SKM-1 (cell line): Measurements from ENCODE around the gene LHFPL4.
"Not testable (repeated sequence)": the region's sequence is repeated elsewhere in the genome, so short reads cannot be mapped to it uniquely, and the experiment has no call there.

Source experiments
- DNase-seq: peaks from one replicate; lab custom pipeline; 2025; ENCODE audit not compliant: unreplicated experiment; lab: John Stamatoyannopoulos, UW

The LHFPL4 gene

DNA sequence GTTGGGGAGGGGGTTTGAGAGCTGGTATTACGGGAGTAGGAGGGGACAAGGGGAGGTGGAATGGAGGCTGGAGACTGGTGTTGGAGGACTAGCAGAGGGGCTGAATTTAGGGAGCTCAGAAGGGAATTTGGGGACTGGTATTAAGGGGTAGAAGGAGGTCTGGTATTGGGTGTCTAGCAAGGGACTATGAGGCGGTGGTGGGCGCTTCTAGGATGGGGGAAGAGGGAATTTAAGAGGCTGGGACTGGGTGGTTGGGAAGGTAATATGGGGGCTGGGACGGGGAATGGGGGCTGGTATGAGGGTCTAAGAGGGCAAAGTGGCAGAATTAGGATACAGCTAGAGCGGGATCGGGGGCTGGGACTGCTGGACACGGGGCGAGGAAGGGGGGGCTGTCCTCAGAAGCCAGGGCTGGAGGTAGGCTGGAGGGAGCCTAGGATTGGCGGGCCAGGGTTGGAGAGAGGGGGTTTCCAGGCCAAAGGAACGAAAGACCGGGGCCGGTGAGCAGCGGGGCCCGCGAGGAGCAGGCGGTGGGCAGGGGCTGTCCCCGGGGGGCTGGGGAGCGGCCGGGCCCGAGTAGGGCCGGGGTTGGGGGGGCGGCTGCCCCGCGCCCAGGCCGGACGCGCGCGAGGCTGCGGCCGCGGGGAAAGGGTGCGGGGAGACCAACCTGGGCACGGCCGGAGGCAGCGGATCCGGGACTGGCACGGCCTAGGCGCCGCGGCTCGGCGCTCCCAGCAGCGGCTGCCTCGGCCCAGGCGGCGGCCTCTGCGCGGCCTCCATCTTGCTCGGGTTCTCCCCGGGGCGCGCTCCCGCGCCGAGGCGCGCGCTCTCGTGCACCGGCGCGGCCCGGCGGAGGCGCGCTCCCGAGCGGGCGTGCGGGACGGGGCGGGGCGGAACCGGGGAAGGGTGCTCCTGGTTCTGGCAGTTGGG is at the start of gene LHFPL4:
Gene LHFPL4 (minus strand): TSS at position 802 of the 927 bp plus-strand sequence. CDS start 1,143 bp downstream, outside the sequence.
- DNase-seq: no peak

DNA sequence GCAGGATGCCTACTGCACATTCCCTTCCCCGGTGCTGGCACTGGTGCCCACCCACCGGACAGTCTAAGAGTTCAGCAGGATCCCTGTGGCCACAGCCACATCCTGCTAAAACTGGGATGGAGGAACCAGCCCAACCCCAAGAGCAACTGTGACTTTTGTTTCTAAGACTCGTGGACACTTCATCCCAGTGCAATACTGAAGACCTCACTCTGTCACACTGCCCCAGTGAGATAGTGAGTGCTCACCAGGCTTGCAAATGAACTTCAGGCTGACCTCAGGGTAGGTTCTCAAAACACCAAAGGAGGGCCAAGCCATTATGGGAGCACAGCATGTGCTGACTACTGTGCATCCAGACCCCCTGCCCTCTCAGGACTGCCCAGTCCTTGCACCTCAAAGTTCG is 49.0 kb upstream of the LHFPL4 start:
- no peak for DNase-seq

DNA sequence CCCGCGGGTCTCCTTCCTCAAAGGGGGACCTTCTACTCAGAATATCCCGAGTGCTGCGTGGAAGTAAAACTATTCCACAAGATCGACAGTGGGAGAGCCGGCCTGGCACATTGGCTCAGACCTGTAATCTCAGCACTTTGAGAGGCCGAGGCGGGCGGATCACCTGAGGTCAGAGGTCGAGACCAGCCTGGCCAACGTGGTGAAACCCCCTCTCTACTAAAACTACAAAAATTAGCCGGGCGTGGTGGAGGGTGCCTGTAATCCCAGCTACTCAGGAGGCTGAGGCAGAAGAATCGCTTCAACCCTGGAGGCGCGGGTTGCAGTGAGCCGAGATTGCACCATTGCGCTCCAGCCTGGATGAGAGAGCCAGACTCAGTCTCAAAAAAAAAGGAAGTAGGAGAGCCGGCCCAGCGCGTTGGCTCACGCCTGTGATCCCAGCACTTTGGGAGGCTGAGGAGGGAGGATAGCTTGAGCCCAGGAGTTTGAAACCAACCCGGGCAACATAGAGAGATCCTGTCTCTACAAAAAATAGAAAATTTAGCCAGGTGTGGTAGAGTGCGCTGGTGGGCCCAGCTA is 47.5 kb upstream of the LHFPL4 start:
- DNase-seq: not testable (repeated sequence)

DNA sequence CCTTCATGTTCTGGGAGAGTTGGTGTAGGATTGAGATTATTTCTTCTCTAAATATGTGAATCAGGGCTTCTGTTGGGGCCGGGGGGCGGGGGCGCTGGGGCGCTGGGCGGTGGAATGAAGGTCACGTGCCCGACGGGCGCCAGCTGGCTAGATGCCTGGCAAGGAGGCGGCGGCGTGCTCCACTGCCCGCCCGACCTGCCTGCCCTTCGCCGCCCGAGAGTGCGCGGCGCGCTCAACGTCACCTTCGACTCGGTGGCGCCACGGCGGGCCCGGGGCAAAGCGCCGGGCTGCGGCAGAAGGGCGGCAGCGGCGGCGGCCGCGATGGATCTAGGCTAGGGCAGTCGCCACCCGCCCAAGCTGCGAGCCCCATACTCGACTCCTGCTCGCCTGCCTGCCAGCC is 47.0 kb upstream of the LHFPL4 start:
- DNase-seq: no peak

DNA sequence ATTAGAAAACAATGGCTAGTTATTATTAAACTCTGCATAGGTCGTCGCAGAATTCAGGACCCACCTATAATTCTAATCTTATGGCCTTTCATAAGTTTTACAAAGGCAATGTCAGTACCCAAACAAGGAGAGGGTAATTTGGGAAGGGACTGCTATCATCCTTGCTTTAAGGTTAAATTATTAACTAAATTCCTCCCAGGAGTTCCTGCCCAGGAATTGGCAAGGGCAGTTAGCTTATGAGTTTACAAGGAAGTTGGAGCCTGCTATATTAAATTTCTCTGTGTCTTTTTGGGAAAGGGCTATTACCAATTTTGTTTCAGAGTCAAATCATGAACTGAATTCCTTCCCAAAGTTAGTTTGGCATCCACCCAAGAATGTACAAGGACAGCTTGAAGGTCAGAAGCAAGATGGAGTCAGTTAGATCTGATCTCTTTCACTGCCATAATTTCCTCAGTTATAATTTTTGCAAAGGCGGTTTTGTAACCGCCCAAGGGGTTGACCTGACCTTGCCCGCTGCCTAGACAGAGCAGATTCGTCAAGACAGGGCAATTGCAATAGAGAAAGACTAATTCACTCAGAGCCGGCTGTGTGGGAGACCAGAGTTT is 45.3 kb upstream of the LHFPL4 start:
- no peak for DNase-seq

DNA sequence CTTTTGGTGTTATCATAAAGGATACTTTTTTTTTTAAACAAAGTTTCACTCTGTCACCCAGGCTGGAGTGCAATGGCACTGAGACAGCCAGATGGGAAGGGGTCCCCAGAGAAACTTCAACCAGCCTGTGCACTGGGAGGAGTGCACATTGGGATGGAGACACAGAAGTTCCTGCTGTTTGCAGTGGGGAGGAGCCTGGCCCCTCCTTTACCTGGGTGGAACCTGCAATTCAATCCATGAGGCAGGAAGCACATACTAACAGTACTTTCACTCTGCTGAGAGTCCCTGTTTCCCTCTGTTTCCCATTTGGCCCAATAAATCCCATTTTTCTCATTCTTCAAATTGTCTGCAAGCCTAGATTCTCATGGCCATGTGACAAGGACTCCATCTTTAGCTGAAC is 42.3 kb upstream of the LHFPL4 start:
- DNase-seq: no peak

DNA sequence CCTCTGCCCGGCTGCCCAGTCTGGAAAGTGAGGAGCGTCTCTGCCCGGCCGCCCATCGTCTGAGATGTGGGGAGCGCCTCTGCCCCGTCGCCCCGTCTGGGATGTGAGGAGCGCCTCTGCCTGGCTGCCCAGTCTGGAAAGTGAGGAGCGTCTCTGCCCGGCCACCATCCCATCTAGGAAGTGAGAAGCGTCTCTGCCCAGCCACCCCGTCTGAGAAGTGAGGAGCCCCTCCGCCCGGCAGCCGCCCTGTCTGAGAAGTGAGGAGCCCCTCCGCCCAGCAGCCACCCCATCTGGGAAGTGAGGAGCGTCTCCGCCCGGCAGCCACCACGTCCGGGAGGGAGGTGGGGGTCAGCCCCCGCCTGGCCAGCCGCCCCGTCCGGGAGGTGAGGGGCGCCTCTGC is 38.2 kb upstream of the LHFPL4 start:
- not testable (repeated sequence) for DNase-seq

DNA sequence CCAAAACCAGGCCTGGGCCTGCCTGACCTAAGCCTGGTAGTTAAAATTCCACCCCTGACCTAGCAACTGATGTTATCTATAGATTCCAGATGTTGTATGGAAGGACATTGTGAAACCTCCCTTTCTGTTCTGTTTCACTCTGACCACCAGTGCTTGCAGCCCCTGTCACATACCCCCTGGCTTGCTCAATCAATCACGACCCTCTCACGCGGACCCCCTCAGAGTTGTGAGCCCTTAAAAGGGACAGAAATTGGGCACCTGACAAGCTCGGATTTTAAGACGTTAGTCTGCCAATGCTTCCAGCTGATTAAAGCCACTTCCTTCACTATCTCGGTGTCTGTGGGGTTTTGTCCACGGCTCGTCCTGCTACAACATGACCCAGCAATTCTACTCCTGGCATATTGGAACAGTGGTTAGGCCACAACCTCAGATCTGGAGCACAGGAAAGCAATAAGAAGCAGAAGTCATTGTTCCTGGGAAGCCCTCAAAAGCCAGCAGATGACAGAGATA is 36.7 kb upstream of the LHFPL4 start:
- DNase-seq: peak; percentile 16

DNA sequence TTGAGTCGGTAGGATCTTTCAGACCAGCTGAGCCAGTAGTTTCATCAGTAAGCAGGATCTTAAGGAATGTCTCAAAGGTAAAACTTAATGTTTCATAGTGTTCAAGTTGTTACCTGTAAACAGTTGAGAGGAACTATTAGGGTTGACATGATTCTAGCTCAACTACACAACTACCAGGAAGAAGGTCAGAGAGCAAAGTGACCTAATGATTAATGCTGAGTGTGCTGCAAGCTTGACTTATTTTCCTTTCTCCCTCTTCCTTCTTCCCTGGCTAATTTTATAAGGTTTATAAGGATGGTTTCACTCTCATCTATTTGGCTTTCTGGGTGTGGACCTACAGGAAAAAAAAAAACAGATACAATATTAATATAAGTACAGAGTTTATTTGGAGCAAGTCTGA is 30.2 kb upstream of the LHFPL4 start:
- DNase-seq: no peak

DNA sequence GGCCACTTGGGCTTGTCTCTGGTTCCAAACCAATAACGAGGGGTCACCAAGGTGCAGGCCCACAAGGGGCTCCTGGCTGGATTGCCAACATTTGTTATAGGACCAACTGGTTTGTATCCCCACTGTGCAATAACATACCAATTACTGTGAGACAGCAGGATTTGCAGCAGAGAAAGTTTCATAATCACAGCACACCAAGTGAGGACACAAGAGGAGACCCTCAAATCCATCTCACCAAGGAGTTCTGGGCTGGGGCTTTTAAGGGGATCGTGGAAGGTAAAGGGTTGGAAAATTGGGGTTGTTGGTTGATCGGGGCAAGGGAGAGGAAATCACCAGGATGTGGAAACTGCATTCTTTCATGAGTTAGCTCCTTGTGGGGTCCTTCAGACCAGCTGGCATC is 29.7 kb upstream of the LHFPL4 start:
- DNase-seq: no peak

DNA sequence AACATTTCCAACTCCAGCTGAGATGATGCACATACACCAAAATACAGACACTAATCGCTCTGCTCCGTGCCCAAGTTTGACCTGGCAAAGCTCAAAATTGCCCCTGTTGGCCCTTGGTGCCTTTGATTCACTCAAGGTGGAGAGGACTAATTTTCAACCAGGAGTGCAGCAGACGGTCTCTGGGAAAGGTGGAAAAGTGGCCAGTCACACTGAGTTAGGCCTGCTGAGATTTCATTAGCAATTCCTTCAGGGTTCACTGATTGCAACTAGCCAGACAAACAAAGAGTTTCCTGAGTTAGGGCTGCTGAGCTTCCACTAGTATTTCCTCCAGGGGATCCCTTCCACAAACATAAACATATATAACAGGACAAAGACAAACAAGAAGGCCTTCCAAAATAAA is 28.7 kb upstream of the LHFPL4 start:
- DNase-seq: no peak

DNA sequence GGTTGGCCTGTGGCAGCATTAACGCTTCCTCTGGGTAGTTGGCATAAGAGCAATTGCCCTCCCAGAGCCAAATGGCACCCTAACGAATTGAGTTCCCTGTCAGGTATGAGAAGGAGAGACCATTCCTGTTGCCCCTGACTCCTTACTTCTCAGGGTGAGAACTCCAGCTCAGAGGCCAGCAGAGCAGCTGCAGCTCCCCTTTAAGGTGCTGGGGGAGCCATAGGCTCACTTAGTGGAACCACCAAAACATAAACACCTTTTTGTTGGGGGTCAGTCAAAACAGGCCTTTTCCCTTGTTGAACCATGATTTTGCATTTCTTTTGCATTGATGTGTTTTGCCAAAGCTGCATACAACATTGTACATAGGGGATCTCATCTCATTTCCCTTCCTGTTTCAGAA is 28.1 kb upstream of the LHFPL4 start:
- DNase-seq: no peak

DNA sequence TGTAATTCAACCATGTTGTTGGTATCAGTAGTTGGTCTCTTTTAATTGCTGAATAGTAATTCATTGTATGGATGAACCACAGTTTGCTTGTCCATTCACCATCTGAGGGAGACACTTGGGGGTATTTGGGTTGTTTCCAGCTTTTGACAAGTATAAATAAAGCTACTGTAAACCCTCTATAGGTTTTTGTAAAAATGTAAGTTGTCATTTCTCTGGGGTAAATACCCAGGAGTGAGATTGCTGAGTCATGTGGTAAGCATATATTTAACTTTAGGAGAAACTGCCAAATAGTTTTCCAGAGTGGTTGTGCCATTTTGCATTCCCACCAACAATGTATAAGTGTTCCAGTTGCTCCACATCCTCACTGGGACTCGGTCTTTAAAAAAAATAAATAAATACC is 15.4 kb upstream of the LHFPL4 start:
- no peak for DNase-seq

DNA sequence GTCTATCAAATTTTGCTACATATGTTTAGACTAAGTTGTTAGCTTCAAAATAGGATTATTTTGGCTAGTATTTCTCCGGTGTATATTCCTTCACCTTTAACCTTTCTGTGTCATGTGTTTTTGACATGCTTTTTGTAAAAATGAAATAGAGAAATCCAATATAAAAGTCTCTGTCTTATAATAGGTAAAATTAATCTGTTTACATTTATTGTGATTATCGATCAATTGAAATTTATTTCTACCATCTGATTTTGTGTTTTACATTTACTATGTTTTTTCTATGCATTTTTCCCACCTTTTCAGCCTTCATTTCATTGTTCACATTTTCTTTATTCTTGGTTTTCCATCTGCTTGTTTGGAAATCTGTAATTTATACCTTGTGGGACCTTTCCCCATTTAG is 11.7 kb upstream of the LHFPL4 start:
- no peak for DNase-seq

DNA sequence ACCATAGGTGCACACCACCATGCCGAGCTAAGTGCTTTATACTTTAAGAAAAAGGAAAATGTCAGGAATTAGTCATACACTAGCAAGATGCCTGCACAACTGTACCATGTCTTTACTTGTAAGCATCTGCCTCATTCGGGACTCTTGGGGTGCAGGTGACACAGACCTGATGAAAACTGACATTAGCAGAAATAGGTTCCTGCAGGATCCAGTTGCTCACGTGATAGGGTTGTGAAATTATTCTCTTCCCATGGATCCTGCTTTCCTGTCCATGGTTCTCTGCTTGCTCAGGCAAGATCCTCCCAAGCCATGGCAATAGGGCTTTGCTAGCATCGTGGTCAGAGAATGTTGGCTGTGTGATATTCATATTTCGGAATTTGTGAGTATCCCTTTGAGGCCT is 10.2 kb upstream of the LHFPL4 start:
- no peak for DNase-seq

DNA sequence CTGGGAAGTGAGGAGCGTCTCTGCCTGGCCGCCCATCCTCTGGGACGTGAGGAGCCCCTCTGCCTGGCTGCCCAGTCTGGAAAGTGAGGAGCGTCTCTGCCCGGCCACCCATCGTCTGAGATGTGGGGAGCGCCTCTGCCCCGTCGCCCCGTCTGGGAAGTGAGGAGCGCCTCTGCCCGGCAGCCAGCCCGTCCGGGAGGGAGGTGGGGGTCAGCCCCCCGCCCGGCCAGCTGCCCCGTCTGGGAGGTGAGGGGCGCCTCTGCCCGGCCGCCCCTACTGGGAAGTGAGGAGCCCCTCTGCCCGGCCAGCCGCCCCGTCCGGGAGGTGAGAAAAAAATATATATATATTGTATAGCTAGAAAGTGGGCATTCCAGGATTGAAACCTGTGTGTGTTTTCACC is 6.4 kb upstream of the LHFPL4 start:
- DNase-seq: not testable (repeated sequence)

DNA sequence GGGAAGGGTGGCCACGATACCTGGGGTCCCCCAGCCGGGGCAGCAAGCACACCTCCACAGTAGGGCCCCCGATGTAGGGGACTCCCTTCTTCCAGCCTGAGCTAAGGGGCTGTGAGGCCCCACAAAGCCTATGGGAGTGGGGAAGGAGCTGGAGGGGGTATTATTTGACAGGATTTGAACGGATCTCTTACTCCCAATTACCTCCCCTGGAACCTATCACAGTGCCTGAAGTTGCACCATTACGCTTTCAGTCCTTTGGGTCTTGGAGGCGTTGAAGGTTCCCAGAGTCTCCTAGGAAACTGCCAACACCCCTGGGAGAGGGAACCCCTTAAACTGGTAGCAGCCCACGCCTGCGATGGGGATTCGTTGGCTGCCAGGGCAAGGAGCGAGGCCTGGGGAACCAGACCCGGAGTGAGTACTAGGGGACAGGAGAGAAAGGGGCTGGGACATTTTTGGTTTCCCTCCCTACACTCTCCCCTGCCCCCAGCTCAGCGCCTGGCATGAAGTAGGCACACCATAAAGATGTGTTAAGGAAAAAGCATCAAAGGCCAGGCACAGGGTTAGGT is 409 bp upstream of the LHFPL4 start:
- no peak for DNase-seq

DNA sequence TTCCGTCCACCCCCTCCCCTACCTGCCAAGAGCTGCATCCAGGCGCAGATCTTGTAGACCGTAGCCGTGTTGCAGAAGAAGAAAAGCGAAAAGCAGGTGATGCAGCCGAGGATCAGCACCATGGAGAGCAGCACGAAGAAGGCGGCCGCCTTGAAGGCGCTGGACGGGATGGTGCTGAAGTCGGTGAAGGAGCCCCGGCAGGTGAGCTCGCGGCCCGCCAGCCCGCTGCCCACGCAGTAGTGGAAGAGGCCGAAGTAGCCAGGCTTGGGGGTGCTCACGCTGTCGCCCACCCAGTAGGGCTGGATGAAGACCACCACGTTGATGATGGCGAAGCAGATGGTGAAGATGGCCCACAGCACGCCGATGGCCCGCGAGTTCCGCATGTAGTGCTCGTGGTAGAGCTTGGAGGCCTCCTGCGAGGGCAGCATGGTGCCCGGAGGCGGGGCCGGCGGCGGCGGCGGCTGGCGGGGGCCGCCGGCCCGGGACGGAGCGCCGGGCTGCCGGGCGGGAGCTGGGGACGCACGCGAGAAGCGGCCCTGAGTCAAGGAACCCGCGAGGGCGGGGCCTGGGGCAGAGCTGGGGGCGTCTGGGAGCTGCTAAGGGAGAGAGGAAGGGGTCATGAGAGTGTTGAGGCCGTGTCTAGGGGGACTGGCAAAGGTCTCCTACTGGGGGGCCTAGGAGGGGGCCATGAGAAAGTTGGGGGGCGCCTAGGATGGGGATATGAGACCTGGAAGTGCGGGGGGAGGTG is 1.2 kb downstream of the LHFPL4 start:
- no peak for DNase-seq

DNA sequence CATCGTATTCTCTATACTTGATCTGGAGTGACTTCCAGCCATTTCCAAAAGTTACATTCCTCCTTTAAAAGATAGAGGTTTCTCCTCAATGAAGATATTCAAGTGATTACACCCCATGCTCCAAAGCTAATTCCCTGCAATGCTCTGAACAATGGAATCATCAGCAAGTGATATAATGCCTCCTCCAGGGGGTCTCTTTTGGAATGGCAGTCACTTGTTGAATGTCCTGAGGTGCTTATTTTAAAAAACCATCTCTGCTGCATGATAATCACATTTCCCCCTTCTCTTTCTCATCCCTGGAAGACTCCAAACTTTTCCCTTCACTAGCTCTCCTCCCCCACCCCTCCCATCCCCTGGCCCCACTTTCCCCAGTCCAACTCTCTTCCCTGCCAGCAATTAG is 2.6 kb downstream of the LHFPL4 start:
- DNase-seq: no peak

DNA sequence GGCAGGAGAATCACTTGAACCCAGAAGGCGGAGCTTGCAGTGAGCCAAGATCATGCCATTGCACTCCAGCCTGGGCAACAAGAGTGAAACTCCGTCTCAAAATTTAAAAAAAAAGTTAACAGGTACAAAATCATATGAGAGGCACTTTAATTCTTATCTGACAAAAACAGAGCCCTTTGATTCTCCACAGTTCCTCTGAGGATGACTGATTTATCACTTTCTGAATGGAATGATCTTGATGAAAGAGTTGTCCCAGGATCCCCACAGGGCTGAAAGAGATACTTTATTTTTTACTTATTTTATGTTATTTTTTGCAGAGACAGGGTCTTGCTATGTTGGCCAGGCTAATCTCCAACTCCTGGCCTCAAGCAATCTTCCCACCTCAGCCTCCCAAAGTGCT is 4.0 kb downstream of the LHFPL4 start:
- DNase-seq: no peak

DNA sequence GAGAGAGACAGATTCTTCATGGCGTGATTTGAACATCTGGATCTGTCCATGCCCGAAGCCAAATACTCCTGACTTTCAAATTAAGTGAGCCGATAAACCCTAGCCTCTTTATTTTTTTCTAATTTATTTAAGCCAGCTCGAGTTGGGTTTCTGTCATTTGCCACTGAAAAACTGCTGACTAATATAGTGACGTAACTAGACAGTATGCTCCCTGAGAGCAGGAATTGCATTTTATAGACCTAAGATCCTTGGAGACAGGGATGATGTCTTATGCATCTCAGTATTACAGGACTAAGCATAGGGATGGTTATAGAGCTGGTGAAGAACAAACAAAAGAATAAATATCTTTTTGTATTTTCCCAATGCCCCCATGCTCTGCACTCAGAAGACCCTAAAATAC is 4.6 kb downstream of the LHFPL4 start:
- no peak for DNase-seq
